ENCODE data around the gene CSAG1.
"Not testable (repeated sequence)": the region's sequence is repeated elsewhere in the genome, so short reads cannot be mapped to it uniquely, and the experiment has no call there.

DNA sequence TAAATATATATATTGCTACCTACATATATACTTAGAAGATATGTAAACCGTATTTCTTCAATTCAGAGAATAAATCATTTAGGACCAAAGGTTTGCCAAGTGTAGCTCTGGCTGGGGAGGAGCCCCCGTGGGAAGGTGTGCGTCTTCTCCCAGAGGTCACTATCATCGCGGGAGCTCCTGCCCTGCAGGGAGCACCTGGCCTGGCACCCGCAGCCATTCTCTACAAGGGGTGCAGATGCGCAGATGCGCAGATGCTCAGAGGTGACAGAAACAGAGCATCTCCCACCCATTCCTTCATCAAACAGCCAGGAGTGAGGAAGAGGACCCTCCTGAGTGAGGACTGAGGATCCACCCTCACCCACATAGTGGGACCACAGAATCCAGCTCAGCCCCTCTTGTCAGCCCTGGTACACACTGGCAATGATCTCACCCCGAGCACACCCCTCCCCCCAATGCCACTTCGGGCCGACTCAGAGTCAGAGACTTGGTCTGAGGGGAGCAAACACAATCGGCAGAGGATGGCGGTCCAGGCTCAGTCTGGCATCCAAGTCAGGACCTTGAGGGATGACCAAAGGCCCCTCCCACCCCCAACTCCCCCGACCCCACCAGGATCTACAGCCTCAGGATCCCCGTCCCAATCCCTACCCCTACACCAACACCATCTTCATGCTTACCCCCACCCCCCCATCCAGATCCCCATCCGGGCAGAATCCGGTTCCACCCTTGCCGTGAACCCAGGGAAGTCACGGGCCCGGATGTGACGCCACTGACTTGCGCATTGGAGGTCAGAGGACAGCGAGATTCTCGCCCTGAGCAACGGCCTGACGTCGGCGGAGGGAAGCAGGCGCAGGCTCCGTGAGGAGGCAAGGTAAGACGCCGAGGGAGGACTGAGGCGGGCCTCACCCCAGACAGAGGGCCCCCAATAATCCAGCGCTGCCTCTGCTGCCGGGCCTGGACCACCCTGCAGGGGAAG lies 19.4 kb downstream of the CSAG1 start, which contains the start of gene MAGEA2B:
- not testable (repeated sequence) for TF ChIP-seq CTCF (conservative IDR thresholded peaks at IDR 0.05; ENCODE audit: low read length); EZH2phosphoT487 (IDR thresholded peaks at IDR 0.05; ENCODE audit: borderline replicate concordance, low read depth, low read length)

All from OCI-LY7 (cell line).